Activated naive CD4-positive, alpha-beta T cell treated with anti-CD3 and anti-CD28 coated beads, Interleukin-2, amount 50 U/mL, for 24 hours (primary cell): Measurements from ENCODE around the gene R3HCC1L.

Experiments used
- H3K27ac Mint-ChIP-seq: one replicate; pipeline ENCODE4 v1.8.0; 2021; ENCODE audit warnings: mild to moderate bottlenecking, mixed read lengths
- H3K27me3 Mint-ChIP-seq: one replicate; pipeline ENCODE4 v1.8.0; 2021; ENCODE audit warnings: mixed read lengths
- H3K36me3 Mint-ChIP-seq: one replicate; pipeline ENCODE4 v1.8.0; 2021; ENCODE audit warnings: mixed read lengths
- H3K4me1 Mint-ChIP-seq: one replicate; pipeline ENCODE4 v1.8.0; 2021; ENCODE audit warnings: mixed read lengths
- H3K4me3 Mint-ChIP-seq: one replicate; pipeline ENCODE4 v1.8.0; 2021; ENCODE audit warnings: mild to moderate bottlenecking, mixed read lengths
- H3K9me3 Mint-ChIP-seq: one replicate; pipeline ENCODE4 v1.8.0; 2021; ENCODE audit warnings: mixed read lengths

The R3HCC1L gene

GRCh38 chr10:98285416-98285815, 151.0 kb downstream of the R3HCC1L start:
- H3K27ac Mint-ChIP-seq = no peak overlapping the region
- H3K36me3 Mint-ChIP-seq = peaks cover 8% of the 10 kb centered on the region
- H3K4me3 Mint-ChIP-seq = no peak overlapping the region
- H3K4me1 Mint-ChIP-seq = no peaks in the 10 kb centered on the region
- H3K27me3 Mint-ChIP-seq = peaks cover 18% of the 10 kb centered on the region
- H3K9me3 Mint-ChIP-seq = peaks cover 7% of the 10 kb centered on the region

- Mint-ChIP-seq H3K27ac (no peak overlapping the region), H3K9me3 (peaks cover 2% of the 10 kb centered on the region), H3K4me3 (no peak overlapping the region), H3K4me1 (no peaks in the 10 kb centered on the region), H3K36me3 (peaks cover 3% of the 10 kb centered on the region), H3K27me3 (peaks cover 16% of the 10 kb centered on the region)
These were observed 152.0 kb downstream of the R3HCC1L start for GRCh38 chr10:98286419-98286818.

GRCh38 chr10:98287321-98287720, 152.9 kb downstream of the R3HCC1L start:
- Mint-ChIP-seq H3K4me1 (no peaks in the 10 kb centered on the region), H3K36me3 (no peaks in the 10 kb centered on the region), H3K27me3 (peaks cover 9% of the 10 kb centered on the region), H3K9me3 (no peaks in the 10 kb centered on the region), H3K4me3 (no peak overlapping the region), H3K27ac (no peak overlapping the region)

GRCh38 chr10:98289802-98290209, 155.3 kb downstream of the R3HCC1L start:
- Mint-ChIP-seq H3K4me3 (no peak overlapping the region), H3K4me1 (no peaks in the 10 kb centered on the region), H3K27me3 (peaks cover 2% of the 10 kb centered on the region), H3K27ac (no peak overlapping the region), H3K36me3 (no peaks in the 10 kb centered on the region), H3K9me3 (no peaks in the 10 kb centered on the region)

GRCh38 chr10:98292971-98293370, 158.5 kb downstream of the R3HCC1L start:
- Mint-ChIP-seq H3K27ac (no peak overlapping the region), H3K36me3 (no peaks in the 10 kb centered on the region), H3K4me3 (no peak overlapping the region), H3K27me3 (peaks cover 11% of the 10 kb centered on the region), H3K4me1 (no peaks in the 10 kb centered on the region), H3K9me3 (no peaks in the 10 kb centered on the region)

GRCh38 chr10:98293550-98294269, 159.3 kb downstream of the R3HCC1L start:
- Mint-ChIP-seq H3K4me3 (no peak overlapping the region), H3K4me1 (no peaks in the 10 kb centered on the region), H3K9me3 (no peaks in the 10 kb centered on the region), H3K27ac (no peak overlapping the region), H3K27me3 (peaks cover 11% of the 10 kb centered on the region), H3K36me3 (no peaks in the 10 kb centered on the region)

GRCh38 chr10:98294270-98294627, 159.8 kb downstream of the R3HCC1L start:
- peaks cover 11% of the 10 kb centered on the region for H3K27me3 Mint-ChIP-seq
- H3K4me3 Mint-ChIP-seq = no peak overlapping the region
- no peak overlapping the region for H3K27ac Mint-ChIP-seq
- H3K36me3 Mint-ChIP-seq = no peaks in the 10 kb centered on the region
- H3K4me1 Mint-ChIP-seq = no peaks in the 10 kb centered on the region
- no peaks in the 10 kb centered on the region for H3K9me3 Mint-ChIP-seq
